ENCODE data around the gene TEKT3.

TEKT3 gene

DNA sequence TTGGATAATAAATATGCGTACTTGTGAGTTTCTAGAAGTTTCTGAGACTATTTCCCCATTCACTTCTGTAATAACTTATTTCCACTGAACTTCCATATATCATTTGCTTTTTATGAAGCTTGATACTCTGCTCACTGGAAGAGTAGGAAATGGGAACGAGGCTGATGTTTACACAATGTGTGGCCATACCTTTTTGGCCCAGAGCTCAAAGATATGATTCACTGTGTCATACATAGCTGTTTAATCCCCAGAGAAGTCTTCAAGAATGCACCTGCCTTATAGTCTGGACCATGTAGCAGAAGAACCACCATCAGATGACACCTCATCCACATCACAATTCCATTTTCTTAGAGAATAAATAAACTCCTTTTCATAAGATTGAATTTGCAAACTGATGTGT, 40.3 kb upstream of the TEKT3 start:
- no peak for DNase-seq (ENCODE audit: low read depth)
- TF ChIP-seq, protein P1, sequence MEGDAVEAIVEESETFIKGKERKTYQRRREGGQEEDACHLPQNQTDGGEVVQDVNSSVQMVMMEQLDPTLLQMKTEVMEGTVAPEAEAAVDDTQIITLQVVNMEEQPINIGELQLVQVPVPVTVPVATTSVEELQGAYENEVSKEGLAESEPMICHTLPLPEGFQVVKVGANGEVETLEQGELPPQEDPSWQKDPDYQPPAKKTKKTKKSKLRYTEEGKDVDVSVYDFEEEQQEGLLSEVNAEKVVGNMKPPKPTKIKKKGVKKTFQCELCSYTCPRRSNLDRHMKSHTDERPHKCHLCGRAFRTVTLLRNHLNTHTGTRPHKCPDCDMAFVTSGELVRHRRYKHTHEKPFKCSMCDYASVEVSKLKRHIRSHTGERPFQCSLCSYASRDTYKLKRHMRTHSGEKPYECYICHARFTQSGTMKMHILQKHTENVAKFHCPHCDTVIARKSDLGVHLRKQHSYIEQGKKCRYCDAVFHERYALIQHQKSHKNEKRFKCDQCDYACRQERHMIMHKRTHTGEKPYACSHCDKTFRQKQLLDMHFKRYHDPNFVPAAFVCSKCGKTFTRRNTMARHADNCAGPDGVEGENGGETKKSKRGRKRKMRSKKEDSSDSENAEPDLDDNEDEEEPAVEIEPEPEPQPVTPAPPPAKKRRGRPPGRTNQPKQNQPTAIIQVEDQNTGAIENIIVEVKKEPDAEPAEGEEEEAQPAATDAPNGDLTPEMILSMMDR (IDR thresholded peaks at IDR 0.05; ENCODE audit: insufficient read depth, low read depth, low read length, missing control alignments): no peak
- no peak overlapping the region for H3K4me3 ChIP-seq (ENCODE audit: low read depth, low read length)

DNA sequence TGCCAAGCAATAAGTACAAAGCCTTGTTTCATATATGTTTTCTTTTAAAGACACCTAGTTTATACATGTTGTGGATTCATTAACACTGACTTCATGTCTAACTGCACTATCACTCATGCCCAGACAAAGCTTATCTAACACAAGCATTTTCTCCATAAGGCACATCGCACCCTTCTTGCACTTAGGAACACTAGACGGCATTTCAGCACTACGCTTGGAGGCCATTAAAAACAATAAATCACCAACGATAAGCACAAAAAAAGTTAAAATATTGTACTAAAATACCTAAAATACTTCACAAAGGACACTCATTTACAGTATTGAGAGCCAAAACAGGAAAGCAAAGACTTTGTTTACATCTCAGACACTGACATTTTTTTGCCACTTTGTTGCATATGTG, 39.0 kb upstream of the TEKT3 start:
- DNase-seq (ENCODE audit: low read depth): no peak
- no peak overlapping the region for H3K4me3 ChIP-seq (ENCODE audit: low read depth, low read length)
- TF ChIP-seq, protein P1 (IDR thresholded peaks at IDR 0.05; ENCODE audit: insufficient read depth, low read depth, low read length, missing control alignments): no peak

DNA sequence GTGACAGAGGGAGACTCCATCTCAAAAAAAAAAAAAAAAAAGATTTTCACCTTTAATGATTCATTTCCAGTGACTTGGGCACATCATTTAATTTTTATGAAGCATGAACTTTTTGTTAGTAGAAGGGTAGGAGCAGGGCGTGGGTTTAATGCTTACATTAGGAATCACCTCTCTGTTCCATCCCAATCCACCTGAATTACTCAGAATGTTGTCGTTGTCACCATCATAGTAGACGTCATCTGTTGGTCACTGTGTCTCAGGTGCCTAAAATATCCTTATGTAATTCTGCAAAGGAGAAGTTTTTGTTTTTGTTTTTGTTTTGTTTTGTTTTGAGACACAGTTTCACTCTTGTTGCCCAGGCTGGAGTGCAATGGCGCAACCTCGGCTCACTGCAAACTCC, 38.3 kb upstream of the TEKT3 start:
- no peak for DNase-seq (ENCODE audit: low read depth)
- no peak overlapping the region for H3K4me3 ChIP-seq (ENCODE audit: low read depth, low read length)
- TF ChIP-seq, protein P1 (IDR thresholded peaks at IDR 0.05; ENCODE audit: insufficient read depth, low read depth, low read length, missing control alignments): no peak

DNA sequence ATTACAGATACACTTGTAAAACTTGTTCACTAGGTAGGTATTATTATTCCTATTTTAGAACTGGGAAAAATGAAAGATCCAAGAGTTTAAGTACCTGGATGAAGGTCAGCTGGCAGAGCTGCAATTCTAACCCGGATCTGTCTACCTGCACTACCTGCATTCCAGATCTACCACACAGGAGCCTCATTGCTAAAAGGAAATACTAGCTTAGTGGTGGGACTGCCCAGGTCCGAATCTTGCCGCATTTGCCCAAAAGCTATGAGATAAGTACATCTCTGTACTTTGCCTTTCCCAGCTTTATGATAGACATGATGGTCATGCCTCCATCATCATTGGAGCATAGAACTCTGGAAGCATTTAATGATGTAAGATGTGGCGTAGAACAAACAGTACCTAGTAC, 36.8 kb upstream of the TEKT3 start:
- DNase-seq (ENCODE audit: low read depth): no peak
- TF ChIP-seq, protein P1 (IDR thresholded peaks at IDR 0.05; ENCODE audit: insufficient read depth, low read depth, low read length, missing control alignments): no peak
- no peak overlapping the region for H3K4me3 ChIP-seq (ENCODE audit: low read depth, low read length)

DNA sequence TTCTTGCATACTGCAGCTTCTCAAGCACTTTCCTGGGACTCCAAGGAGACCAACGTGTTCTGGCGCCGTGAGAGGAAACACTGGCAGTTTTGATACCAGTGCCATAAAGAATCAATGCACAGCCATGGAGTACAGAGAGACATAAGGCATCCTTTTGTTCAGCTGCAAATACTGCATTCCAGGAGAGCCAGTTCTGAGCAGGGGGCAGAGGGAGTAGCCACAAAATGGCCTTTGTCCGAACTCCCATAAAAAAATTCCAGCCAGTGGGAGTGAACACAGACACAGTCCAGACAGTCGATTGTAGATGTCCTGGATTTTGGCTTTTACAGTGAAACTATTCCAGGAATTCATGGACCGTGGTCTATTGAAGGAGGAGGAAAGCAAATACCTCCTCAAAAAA, 36.2 kb upstream of the TEKT3 start:
- TF ChIP-seq, protein P1 (IDR thresholded peaks at IDR 0.05; ENCODE audit: insufficient read depth, low read depth, low read length, missing control alignments): no peak
- no peak overlapping the region for H3K4me3 ChIP-seq (ENCODE audit: low read depth, low read length)
- no peak for DNase-seq (ENCODE audit: low read depth)

DNA sequence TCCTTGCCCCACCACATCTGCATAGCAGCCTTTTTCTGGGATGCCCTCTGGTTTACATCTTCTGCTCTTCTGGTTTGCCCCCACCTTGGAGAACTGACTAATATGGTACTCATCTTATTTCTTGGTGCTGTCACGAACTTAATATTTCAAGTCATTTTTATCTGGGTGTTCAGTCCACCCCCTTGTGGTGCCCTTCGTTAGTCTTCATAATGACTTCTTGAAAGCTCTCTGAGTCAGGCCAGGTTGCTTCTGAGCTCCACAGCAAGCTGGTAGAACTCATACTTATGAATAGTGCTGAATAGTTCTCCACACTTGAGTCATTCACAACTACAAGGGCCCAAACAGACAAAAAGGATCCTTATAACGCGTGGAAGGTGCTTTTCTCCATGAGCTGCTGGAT, 35.8 kb upstream of the TEKT3 start:
- no peak overlapping the region for H3K4me3 ChIP-seq (ENCODE audit: low read depth, low read length)
- no peak for DNase-seq (ENCODE audit: low read depth)
- TF ChIP-seq, protein P1 (IDR thresholded peaks at IDR 0.05; ENCODE audit: insufficient read depth, low read depth, low read length, missing control alignments): no peak

DNA sequence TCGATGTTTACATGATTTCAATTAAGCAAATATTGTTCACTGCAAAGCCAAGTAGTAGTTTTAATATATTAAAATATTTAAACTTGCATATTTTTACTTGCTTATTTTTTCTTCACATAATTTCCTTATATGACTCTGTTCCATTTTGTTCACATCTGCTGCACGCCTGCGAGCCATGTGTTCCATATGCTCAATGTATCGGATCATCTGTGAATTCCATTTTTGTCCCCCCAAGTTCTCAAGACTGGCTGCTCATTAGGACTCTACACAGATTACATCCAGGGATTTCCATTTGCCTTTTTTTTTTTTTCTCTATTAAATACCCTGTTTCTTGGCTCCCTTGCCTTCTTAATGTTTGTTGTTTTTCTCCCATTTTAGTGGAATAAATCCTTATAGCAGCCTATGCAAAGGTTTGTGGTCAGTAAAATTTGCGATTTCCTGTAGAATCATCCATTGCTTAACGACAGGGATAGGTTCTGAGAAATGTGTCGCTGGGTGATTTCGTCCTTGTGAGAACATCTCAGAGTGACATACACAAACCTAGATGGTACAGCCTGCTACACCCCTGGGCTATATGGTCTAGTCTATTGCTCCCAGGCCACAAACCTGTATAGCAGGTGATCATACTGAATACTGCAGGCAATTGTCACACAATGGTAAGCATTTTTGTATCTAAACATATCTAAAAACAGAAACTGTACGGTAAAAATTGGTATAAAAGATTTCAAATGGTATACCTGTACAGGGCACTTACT, 30.2 kb upstream of the TEKT3 start:
- TF ChIP-seq, protein P1 (IDR thresholded peaks at IDR 0.05; ENCODE audit: insufficient read depth, low read depth, low read length, missing control alignments): no peak
- no peak for DNase-seq (ENCODE audit: low read depth)
- no peak overlapping the region for H3K4me3 ChIP-seq (ENCODE audit: low read depth, low read length)
